Esophagus muscularis mucosa (tissue), 4 donors: ENCODE results near the gene KLF9. TPM values are rescaled to one million over a fixed set of nuclear protein-coding genes. Genes with fewer than 3 reads are reported as not detected.
A peak's percentile ranks its signal among the peaks of the same experiment; 100 is the strongest.

Experiments used
- DNase-seq: peaks from one replicate; pipeline ENCODE4 v3.0.0-alpha.2; 2017; ENCODE audit errors: extremely low spot score
- H3K27ac ChIP-seq, 4 donors: fragments of 200-600 bp; sonication (generic); replicated peaks in 1 of 4; 1 replicate in 3 of 4; 2 replicates in 1 of 4; pipeline ENCODE4 v1.5.1; 2016 to 2019; ENCODE audit warnings: mild to moderate bottlenecking in 1 of 4
- H3K27me3 ChIP-seq, 4 donors: fragments of 200-600 bp; sonication (generic); one replicate each; pipeline versions ENCODE4 v1.5.1 to v1.6.0; 2016 to 2019
- H3K36me3 ChIP-seq, 4 donors: fragments of 200-600 bp; sonication (generic); one replicate each; pipeline ENCODE4 v1.5.1; 2016 to 2019
- H3K4me1 ChIP-seq, 4 donors: fragments of 200-600 bp; sonication (generic); one replicate each; pipeline ENCODE4 v1.5.1; 2016 to 2019
- H3K4me3 ChIP-seq, 4 donors: fragments of 200-600 bp; sonication (generic); 1 replicate in 2 of 4; 2 replicates in 2 of 4; pipeline ENCODE4 v1.5.1; 2016 to 2019; ENCODE audit warnings: mild to moderate bottlenecking in 4 of 4, moderate library complexity in 1 of 4
- H3K9me3 ChIP-seq, 4 donors: fragments of 200-600 bp; sonication (generic); 1 replicate in 3 of 4; 2 replicates in 1 of 4; pipeline ENCODE4 v1.5.1; 2016 to 2019
- CTCF ChIP-seq, 3 experiments: fragments of 200-600 bp in 2 of 3; fragments of 450-650 bp in 1 of 3; sonication (generic) in 2 of 3; IDR thresholded peaks; one replicate each; pipeline ENCODE4 v1.5.1; 2017 to 2019; ENCODE audit warnings: antibody characterized with exemption in 3 of 3, mild to moderate bottlenecking in 2 of 3, moderate library complexity in 1 of 3
- EP300 ChIP-seq: sonication (generic); formaldehyde crosslinking; IDR thresholded peaks from one replicate; pipeline ENCODE4 v1.6.1; 2017; ENCODE audit warnings: antibody characterized with exemption
- POLR2A ChIP-seq: fragments of 450-650 bp; IDR thresholded peaks from one replicate; pipeline ENCODE4 v1.6.1; 2017; ENCODE audit warnings: antibody characterized with exemption, moderate library complexity, mild to moderate bottlenecking, low read depth
- POLR2AphosphoS5 ChIP-seq, 2 donors: sonication (generic); formaldehyde crosslinking; IDR thresholded peaks; one replicate each; pipeline ENCODE4 v1.6.1; 2017; ENCODE audit warnings: antibody characterized with exemption in 2 of 2
- WGBS: methylation state at CpG from one replicate; pipeline ENCODE4 v1.1.5; 2018; 5-methylcytosine and 5-hydroxymethylcytosine counted together
- intact Hi-C: fragments of 100-400 bp; cut with DNase I; formaldehyde crosslinking; loops from one replicate; pipeline ENCODE4 v1.15.1; 2023
- total RNA-seq, 4 donors: library from RNA; depleted of rRNA; stranded (reverse); fragments of >200 nt; gene quantifications; one replicate each; pipeline versions ENCODE4 v1.1.0 to v1.2.1, GENCODE V29; 2016

The KLF9 gene
- total RNA-seq, 4 donors from 2014 or later, result 143 to 209 (median 184) TPM

DNA sequence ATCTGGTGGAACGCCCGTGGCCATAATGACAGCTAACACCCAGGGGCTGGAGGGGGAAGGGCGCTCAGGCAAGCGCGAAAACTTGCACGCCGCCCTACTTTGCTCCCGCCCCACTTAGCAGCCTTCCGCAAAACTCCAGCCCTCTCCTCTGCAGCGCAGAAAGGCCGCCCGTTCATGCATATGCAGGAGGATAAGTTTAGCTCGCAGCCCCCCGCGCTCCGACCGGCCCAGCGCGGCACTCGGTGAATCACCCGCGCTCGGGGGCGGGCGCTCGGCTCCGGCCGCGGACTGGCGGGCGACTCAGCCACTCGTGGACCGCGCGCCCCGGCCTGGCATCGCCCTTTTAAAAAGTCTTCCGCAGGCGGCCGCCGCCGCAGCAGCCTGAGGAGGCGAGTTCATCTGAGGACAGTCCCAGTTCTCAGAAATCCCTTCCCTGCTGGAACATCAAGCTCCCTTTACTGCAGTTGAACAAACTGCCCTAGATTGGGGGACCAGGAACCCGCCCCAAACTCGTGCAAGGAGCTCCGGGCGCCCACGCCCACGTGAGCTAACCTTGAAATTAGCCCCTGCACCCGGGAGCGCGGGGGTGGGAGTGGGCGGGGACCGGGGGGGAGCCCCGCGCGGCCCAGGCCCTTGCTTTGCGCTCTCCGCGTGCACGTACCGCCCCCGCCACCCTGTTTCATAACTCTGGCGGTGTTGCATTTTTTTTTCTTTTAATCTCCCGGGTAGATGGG lies 4.5 kb upstream of the KLF9 start:
- peaks cover 54 to 79% (median 64%) of the 10 kb centered on the region in 4 donors for H3K4me1 ChIP-seq
- DNase-seq, result peak; percentile 99
- H3K27ac ChIP-seq, result peak overlapping the region; percentile 91 to 100 (median 100)
- H3K27me3 ChIP-seq, result no peaks in the 10 kb centered on the region
- peak in 1 of 2 donors; percentile 93 for TF ChIP-seq POLR2AphosphoS5 (IDR thresholded peaks at IDR 0.05)
- TF ChIP-seq CTCF (IDR thresholded peaks at IDR 0.05), result no peak
- peak; percentile 73 for TF ChIP-seq POLR2A
- no peaks in the 10 kb centered on the region for H3K36me3 ChIP-seq
- WGBS, result under 1% methylated on average over 31 of the region's 65 CpGs
- intact Hi-C loops, result loop anchor here (2.0 to 10.0 kb wide), 2 partner anchors 170 to 1946 kb away; partner anchors contain the start of gene ZFAND5
- no peaks in the 10 kb centered on the region for H3K9me3 ChIP-seq
- H3K4me3 ChIP-seq, result peak overlapping the region; percentile 54 to 69 (median 56)

DNA sequence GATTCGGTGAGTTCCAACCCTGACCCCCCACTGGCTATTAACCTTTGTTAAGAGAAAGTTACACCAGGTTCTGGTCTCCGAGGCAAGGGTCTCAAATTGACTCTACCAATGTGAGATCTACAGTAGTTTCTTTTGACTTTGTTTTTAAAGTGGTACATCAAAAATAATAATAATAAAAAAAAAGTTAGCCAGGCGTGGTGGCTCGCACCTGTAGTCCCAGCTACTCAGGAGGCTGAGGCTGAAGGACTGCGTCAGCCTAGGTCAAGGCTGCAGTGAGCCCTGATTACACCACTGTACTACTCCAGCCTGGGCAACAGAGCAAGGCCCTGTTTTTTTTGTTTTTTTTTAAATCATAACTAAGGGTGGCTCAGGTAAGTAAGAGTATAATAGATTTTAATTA lies 1.0 kb upstream of the KLF9 start:
- Histone ChIP-seq H3K27ac (peak overlapping the region; percentile 91 to 100 (median 100)), H3K27me3 (no peaks in the 10 kb centered on the region), H3K9me3 (no peaks in the 10 kb centered on the region), H3K4me1 (peaks cover 36 to 47% (median 42%) of the 10 kb centered on the region in 4 donors), H3K4me3 (peak overlapping the region; percentile 66 to 99 (median 89)), H3K36me3 (no peaks in the 10 kb centered on the region)
- no peak for TF ChIP-seq EP300
- no peak for TF ChIP-seq POLR2A
- no peak for TF ChIP-seq CTCF (IDR thresholded peaks at IDR 0.05)
- TF ChIP-seq POLR2AphosphoS5 (IDR thresholded peaks at IDR 0.05), result no peak
- DNase-seq, result no peak
- WGBS, result 86% methylated on average over 5 of the region's 5 CpGs
- intact Hi-C loops, result loop anchor here (10.0 kb wide), 1 partner anchor 1949 kb away; the partner anchor contains the start of gene ZFAND5

- no peaks in the 10 kb centered on the region for H3K27me3 ChIP-seq
- peaks cover 36 to 51% (median 41%) of the 10 kb centered on the region in 4 donors for H3K4me1 ChIP-seq
- no peaks in the 10 kb centered on the region for H3K9me3 ChIP-seq
- peak overlapping the region; percentile 66 to 99 (median 89) for H3K4me3 ChIP-seq
- no peak for DNase-seq
- 84% methylated on average over 2 of the region's 2 CpGs for WGBS
- intact Hi-C loops, result loop anchor here (10.0 kb wide), 1 partner anchor 1950 kb away; the partner anchor contains the start of gene ZFAND5
- TF ChIP-seq EP300 (no peak), POLR2A (no peak)
- H3K36me3 ChIP-seq, result no peaks in the 10 kb centered on the region
- peak overlapping the region; percentile 91 to 100 (median 100) for H3K27ac ChIP-seq
Measured at GRCh38 chr9:70415041-70415440, 584 bp upstream of the KLF9 start.

DNA sequence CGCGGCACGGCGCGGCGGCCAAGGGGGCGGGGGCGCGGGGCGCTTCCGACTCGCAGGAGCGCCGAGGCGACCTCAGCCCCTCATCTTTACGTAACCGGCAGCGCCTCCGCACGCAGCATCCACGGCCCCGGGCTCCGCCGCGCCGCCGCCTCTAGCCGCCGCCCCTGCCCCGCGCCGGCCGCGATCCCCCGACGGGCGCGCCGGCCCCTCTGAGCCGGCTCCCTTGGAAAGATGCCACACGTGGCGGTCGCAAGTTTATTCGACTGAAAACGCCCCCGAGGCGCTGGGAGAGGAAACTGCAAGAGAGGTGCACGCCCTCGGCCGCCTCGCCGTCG lies 1.0 kb downstream of the KLF9 start:
- TF ChIP-seq CTCF (IDR thresholded peaks at IDR 0.05), result no peak
- TF ChIP-seq POLR2A, result no peak
- no peak for TF ChIP-seq POLR2AphosphoS5 (IDR thresholded peaks at IDR 0.05)
- no peak for TF ChIP-seq EP300
- Histone ChIP-seq H3K4me1 (peaks cover 46 to 56% (median 49%) of the 10 kb centered on the region in 4 donors), H3K36me3 (no peaks in the 10 kb centered on the region), H3K4me3 (peak overlapping the region; percentile 66 to 99 (median 89)), H3K9me3 (no peaks in the 10 kb centered on the region), H3K27ac (peak overlapping the region; percentile 91 to 100 (median 100)), H3K27me3 (no peaks in the 10 kb centered on the region)
- no peak for DNase-seq
- 0% methylated on average over 3 of the region's 53 CpGs for WGBS
- intact Hi-C loops, result loop anchor here (2.0 to 10.0 kb wide), 2 partner anchors 189 to 1951 kb away; partner anchors contain the start of gene ZFAND5

DNA sequence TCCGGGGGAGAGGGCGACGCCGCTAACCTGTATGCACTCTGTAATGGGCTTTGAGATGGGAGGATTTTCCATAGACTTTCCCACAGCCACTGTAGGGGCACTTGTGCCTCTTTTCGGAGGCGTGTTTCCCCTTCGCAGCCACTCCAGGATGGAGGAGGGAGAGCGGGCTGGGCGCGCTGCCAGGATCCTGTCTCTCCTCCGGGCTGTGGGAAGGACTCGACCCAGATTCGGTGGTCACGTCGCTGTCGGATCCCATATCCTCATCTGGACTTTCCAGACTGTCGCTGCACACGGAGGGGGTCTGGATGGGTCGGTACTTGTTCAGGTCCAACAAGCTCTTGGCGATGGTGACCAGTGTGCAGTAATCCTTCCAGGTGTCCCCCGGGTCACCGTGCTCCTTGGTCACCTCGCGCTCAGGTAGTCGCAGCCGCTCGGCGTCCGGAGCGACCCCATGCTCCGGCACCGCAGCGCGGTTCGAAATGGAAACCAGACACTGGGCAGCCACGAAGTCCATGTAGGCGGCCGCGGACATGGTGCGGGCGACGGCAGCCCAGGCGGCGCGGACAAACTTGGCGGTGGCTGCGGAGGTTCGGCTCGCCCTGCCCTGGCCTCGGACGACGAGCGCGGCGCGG lies 1.5 kb downstream of the KLF9 start:
- no peaks in the 10 kb centered on the region for H3K9me3 ChIP-seq
- intact Hi-C loops, result loop anchor here (2.0 to 10.0 kb wide), 2 partner anchors 190 to 1952 kb away; partner anchors contain the start of gene ZFAND5
- H3K27ac ChIP-seq, result peak overlapping the region; percentile 91 to 100 (median 100)
- TF ChIP-seq POLR2AphosphoS5 (IDR thresholded peaks at IDR 0.05) (peak in 1 of 2 donors; percentile 28), POLR2A (peak; percentile 4), CTCF (IDR thresholded peaks at IDR 0.05) (no peak)
- peak; percentile 94 for DNase-seq
- H3K36me3 ChIP-seq, result peaks cover 0 to 5% (median 4%) of the 10 kb centered on the region in 4 donors
- peaks cover 46 to 56% (median 49%) of the 10 kb centered on the region in 4 donors for H3K4me1 ChIP-seq
- peak overlapping the region; percentile 66 to 99 (median 89) for H3K4me3 ChIP-seq
- no peaks in the 10 kb centered on the region for H3K27me3 ChIP-seq
- under 1% methylated on average over 32 of the region's 56 CpGs for WGBS
